ENCODE measurements around the gene RCL1.

Gene RCL1

GRCh38 chr9:4815381-4815956 lies 22.7 kb downstream of the RCL1 start:
- no peak for DNase-seq

DNA sequence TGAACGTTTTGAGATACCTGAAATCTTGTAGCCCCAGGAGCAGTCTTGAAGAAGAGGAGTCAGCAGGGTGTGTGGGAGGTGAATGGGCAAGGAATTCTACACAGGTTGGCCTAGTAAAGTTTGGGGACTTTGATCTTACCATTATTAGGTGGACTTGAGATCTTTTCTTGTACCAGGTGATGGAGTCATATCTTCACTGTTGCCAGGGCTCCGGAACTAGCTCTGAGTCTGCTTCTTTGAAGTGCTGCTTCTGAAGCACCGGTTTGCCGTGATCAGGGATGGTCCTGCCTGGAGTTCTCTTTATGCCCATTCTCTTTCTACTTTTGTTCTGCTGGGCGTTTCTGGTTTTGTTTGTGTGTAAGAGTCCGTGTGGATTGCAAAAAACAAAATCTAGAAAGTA lies 27.4 kb downstream of the RCL1 start:
- DNase-seq = no peak

- DNase-seq = no peak
These were observed 28.4 kb downstream of the RCL1 start for GRCh38 chr9:4821133-4821532.

- no peak for DNase-seq
These were observed 29.3 kb downstream of the RCL1 start for GRCh38 chr9:4822057-4822456.

GRCh38 chr9:4826417-4827166 lies 33.8 kb downstream of the RCL1 start:
- DNase-seq = no peak

DNA sequence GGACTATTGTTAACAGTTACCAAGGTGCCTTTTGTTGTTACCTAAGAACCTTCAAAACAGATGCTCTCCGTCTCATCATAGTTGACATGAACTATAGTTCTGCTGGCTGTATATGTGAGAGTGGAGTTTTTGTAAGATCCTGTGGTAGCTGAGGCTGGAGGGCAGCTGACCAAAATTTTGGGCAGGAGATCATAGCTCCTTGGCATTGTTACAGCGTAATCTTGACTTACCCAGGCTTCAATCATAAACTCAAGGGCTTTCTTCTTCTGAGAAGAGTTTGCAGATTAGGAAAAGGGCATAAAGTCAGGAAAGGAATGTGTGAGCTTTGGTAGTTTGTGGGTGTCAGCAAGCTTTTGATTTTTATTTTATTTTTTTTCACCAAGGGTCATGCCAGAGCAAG lies 34.5 kb downstream of the RCL1 start:
- no peak for DNase-seq

GRCh38 chr9:4828761-4829160 lies 36.0 kb downstream of the RCL1 start:
- DNase-seq = no peak

GRCh38 chr9:4829969-4830368 lies 37.2 kb downstream of the RCL1 start:
- DNase-seq = no peak

DNA sequence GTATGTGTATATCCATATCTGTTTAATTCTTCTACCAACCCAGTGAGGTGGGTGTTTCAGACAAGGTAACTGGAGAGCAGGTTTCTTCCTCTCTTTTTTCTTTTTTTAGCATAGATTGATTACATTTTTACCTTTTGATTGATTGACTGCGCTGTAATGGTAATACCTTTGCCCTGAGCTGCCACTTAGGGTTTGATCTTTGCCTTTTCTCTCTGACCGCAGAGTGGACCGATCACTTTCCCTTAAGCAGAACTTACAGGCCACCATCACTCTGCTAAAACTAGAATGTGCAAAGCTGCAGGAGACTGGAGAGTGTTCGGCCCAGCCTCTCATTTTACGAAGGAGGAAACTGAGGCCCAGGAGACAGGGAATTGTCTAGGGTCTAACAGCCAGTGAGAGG lies 38.0 kb downstream of the RCL1 start:
- no peak for DNase-seq

GRCh38 chr9:4831119-4831518 lies 38.4 kb downstream of the RCL1 start:
- no peak for DNase-seq

DNA sequence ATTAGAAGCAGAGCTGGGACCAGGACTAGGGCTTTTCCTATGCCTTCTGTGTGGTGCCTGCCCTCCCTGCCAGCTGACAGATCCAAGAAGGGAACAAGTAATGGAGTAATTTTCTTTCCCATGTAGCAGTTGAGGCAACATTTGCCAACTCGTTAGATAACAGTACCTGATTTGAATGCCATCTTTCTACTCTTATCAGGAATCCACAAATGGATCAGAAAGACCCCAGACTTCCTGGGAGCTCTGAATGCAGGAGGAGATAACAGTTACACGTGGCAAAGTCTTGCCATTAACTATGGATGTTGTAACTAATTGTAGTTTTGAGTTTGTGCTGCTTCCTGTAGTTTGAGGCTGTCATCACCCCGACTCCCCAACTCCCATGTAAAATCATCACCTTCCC lies 39.2 kb downstream of the RCL1 start:
- DNase-seq = no peak

GRCh38 chr9:4832786-4833579 lies 40.2 kb downstream of the RCL1 start:
- no peak for DNase-seq

GRCh38 chr9:4833781-4834560 lies 41.2 kb downstream of the RCL1 start:
- no peak for DNase-seq

DNA sequence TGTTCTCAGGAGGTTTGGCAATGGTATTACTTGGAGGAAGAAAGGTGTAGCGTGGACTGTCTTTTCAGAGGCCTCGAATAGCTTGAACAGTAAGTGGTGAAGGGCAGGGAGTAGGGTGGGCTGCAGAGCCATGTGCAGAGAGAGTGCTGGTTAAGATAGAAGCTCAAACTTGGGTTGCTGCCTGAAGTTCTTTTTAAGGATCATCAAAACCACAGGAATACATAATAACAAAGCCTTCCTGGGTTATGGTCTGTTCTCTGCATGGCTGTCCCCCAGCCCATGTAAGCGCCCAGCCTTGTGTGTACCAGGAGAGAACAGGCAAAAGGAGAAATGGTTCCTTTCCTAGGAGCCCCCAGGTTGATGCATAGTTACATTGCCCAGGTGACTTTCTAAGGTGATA lies 43.9 kb downstream of the RCL1 start:
- DNase-seq = no peak

- no peak for DNase-seq
These were observed 44.8 kb downstream of the RCL1 start for GRCh38 chr9:4837261-4838188.

DNA sequence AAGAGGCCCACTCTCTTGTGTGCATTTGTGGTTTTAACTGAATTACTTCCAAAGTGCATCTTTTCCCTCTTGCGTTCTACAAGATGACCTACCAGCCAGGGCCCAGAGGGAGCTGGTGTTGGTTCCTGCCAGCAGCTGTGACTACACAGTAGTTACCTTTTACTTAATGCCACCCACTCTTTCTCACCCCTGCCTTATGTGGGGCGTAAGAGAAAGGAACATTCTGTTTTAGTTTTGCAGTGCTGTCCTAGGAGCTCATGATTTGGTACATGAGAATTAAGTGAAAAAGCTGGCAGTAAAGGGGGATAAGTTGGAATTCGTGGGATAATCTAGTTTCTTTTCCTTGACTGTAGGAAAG lies 45.4 kb downstream of the RCL1 start:
- no peak for DNase-seq

DNA sequence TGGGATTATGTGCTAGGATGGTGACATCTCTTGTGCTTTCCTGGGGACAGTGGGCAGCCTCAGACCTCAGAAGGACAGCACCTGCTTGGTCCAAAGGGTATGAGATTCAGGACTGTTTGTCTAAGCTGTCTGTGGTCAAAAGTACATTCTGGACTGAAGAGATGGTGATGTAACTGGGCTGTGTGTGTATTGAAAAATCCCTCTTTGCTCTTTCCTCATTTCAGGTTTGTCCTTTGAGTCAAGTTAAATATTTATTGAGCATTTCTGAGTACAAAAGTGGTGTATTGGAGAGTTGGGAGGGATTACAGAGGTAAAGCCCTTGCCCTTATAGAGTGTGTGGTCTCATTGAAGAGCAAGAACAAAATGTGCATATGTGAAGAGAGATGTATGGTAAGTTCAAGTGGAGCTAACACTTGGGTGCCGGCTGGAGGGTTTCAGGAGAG lies 46.7 kb downstream of the RCL1 start:
- DNase-seq = no peak

DNA sequence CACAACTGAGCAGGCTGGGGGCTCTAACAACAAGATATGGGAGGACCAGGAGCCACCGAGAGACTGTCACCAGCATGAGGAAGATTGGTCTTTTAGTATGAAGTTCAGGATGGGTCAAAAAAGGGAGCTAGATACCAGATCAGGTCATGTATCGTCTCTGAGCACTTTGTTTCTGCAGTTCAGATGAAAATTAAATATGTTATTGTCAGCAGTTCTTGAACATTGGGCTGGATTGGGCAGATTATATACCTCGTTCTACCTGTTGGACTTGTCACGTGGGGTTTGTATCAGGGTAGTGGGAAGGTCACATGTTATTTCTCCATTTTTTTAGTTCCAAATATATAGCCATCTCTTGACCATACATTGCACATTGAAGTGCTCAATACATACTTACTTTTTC lies 47.3 kb downstream of the RCL1 start:
- DNase-seq = no peak

GRCh38 chr9:4842213-4842612 lies 49.5 kb downstream of the RCL1 start:
- no peak for DNase-seq

DNA sequence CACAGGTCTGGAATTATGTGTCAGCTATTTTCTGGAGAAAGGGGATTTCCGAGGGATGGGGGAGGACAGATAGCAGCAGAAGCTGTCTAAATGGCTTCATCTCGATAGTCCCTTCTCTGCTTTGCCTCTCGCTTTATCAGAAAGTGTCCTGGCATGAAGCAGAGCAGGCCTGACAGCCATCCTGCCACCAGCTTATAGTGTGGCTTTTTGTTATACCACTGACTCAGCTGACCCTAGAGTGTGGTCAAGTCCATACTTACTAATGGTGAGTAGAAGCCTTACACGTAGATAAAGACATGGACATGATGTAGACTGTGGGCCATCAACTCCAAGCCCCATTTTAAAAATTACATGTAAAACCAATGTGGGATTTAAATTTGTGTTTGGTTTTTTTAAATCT lies 50.0 kb downstream of the RCL1 start:
- DNase-seq = no peak

GRCh38 chr9:4844056-4844838 lies 51.5 kb downstream of the RCL1 start:
- DNase-seq = no peak

Data from NCI-H1436 (cell line).